ENCODE results near the gene LRIG1.

LRIG1 gene

DNA sequence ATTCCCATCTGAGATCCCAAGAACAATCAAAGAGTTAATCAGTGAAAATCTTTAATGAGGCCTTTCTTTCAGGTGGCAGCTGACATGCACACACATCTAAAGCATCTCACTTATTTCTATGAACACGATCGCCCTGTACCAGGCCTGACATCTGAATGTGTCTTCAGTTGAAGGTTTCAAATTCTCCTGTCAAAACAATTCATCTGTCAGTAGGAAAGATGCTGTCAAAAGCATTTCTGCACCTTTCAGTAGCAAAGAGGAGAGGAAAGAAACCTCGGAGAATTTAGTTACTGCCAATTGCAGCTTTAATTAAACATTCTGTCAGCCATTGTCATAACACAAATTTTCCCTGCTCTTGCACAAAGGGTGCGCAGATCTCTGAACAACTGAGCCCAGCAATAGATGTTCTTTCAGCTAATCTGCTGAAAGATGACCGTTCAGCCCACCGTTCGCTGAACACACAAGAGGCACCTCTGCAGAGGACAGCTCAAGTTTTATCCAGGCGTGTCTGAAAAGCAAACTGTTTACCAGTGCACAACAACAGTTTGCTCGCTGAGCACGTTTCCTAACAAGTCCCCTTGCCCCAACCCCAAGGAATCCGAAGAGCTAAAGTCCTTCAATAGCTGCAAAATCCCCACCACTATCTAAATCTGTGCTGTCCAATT, 34.1 kb downstream of the LRIG1 start:
- H3K36me3 ChIP-seq (ENCODE audit: control insufficient read depth in 4 of 4, insufficient read depth in 4 of 4, low read length in 3 of 4), result no peaks in the 10 kb centered on the region
- peaks cover 0 to 7% (median 7%) of the 10 kb centered on the region in 4 experiments for H3K4me1 ChIP-seq (ENCODE audit: control extremely low read depth in 1 of 4, control insufficient read depth in 4 of 4, insufficient read depth in 4 of 4, low read length in 3 of 4)
- no peak overlapping the region for H3K27ac ChIP-seq (ENCODE audit: insufficient read depth in 1 of 2, low read depth in 1 of 2, low read length in 2 of 2, poor library complexity in 1 of 2, severe bottlenecking in 2 of 2)
- DNase-seq, result no peak
- WGBS (ENCODE audit: insufficient coverage), result 98% methylated on average over 7 of the region's 11 CpGs
- no peaks in the 10 kb centered on the region for H3K9me3 ChIP-seq (ENCODE audit: control extremely low read depth in 1 of 5, control insufficient read depth in 4 of 5, insufficient read depth in 2 of 5, low read depth in 1 of 5, low read length in 4 of 5)
- ChIA-PET CTCF (interaction anchor here (0.8 to 1.5 kb wide), 5 partner anchors 16 to 61 kb away, joined by 3 to 4 read pairs (median 3); no protein-coding TSS in a partner anchor), POLR2A (no interaction called here)
- H3K27me3 ChIP-seq (replicated peaks in 2 of 5; ENCODE audit: control insufficient read depth in 4 of 5, insufficient read depth in 5 of 5, low read length in 4 of 5), result no peaks in the 10 kb centered on the region
- H3K4me3 ChIP-seq (ENCODE audit: control insufficient read depth in 1 of 7, extremely low read depth in 1 of 7, insufficient read depth in 4 of 7, low read depth in 2 of 7, low read length in 6 of 7), result no peak overlapping the region

DNA sequence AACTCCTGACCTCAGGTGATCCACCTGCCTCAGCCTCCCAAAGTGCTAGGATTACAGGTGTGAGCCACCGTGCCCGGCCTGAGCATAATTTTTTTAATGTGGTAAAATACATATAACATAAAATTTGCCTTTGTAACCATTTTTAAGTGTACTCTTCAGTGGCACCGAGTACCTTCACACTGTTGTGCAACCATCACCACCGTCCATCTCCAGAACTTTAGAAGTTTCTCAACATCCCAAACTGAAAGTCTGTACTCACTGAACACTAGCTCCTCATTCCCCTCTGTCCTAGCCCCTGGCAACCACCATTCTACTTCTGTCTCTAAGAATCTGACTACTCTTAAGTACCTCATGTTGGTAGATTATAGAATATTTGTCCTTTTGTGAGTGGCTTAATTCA, 35.2 kb downstream of the LRIG1 start:
- ChIA-PET CTCF (no interaction called here), POLR2A (no interaction called here)
- no peaks in the 10 kb centered on the region for H3K27me3 ChIP-seq (replicated peaks in 2 of 5; ENCODE audit: control insufficient read depth in 4 of 5, insufficient read depth in 5 of 5, low read length in 4 of 5)
- 100% methylated on average over 2 of the region's 4 CpGs for WGBS (ENCODE audit: insufficient coverage)
- no peak overlapping the region for H3K4me3 ChIP-seq (ENCODE audit: control insufficient read depth in 1 of 7, extremely low read depth in 1 of 7, insufficient read depth in 4 of 7, low read depth in 2 of 7, low read length in 6 of 7)
- H3K4me1 ChIP-seq (ENCODE audit: control extremely low read depth in 1 of 4, control insufficient read depth in 4 of 4, insufficient read depth in 4 of 4, low read length in 3 of 4), result peaks cover 0 to 7% (median 2%) of the 10 kb centered on the region in 4 experiments
- no peak overlapping the region for H3K27ac ChIP-seq (ENCODE audit: insufficient read depth in 1 of 2, low read depth in 1 of 2, low read length in 2 of 2, poor library complexity in 1 of 2, severe bottlenecking in 2 of 2)
- no peaks in the 10 kb centered on the region for H3K9me3 ChIP-seq (ENCODE audit: control extremely low read depth in 1 of 5, control insufficient read depth in 4 of 5, insufficient read depth in 2 of 5, low read depth in 1 of 5, low read length in 4 of 5)
- H3K36me3 ChIP-seq (ENCODE audit: control insufficient read depth in 4 of 4, insufficient read depth in 4 of 4, low read length in 3 of 4), result no peaks in the 10 kb centered on the region
- no peak for DNase-seq

DNA sequence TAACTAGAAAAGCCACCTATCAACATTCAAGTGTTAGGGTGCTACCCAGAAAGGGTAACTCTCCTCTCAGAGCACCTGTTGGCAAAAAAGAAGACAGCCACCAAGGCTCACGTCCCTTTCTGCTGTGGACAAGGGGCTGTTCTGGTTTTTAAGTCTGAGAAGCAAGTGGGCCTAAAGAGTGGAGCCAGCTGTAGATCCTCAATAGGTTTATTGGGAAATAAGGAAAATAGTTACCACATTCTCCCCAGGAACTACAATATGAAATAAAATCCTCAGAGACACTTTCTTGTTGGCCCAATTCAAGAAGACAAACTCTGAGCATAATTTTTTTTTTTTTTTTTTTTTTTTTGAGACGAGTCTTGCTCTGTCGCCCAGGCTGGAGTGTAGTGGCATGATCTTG, 35.8 kb downstream of the LRIG1 start:
- WGBS (ENCODE audit: insufficient coverage), result no CpG with 5 or more reads among the region's 3 CpGs
- CTCF ChIA-PET, result no interaction called here
- H3K27me3 ChIP-seq (replicated peaks in 2 of 5; ENCODE audit: control insufficient read depth in 4 of 5, insufficient read depth in 5 of 5, low read length in 4 of 5), result no peaks in the 10 kb centered on the region

DNA sequence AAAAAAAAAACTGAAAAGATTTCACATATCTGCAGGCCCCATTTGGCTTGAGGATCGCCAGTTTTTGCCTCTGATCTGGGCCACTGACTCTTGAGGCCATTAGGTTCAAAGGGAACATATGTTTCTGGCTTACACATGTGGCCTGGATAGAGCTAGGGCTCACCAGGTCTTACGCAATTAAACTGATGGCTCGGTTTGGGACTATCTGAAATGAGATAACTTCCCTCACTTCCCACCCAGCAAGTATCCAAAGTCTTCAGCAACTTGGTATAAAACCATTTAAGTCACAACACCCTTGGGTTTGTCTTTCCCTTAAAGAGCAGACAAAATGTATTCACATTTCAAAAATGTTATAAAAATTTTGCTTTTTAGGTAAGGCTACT, 36.3 kb downstream of the LRIG1 start:
- no peaks in the 10 kb centered on the region for H3K36me3 ChIP-seq (ENCODE audit: control insufficient read depth in 4 of 4, insufficient read depth in 4 of 4, low read length in 3 of 4)
- H3K27ac ChIP-seq (ENCODE audit: insufficient read depth in 1 of 2, low read depth in 1 of 2, low read length in 2 of 2, poor library complexity in 1 of 2, severe bottlenecking in 2 of 2), result no peak overlapping the region
- H3K4me1 ChIP-seq (ENCODE audit: control extremely low read depth in 1 of 4, control insufficient read depth in 4 of 4, insufficient read depth in 4 of 4, low read length in 3 of 4), result peaks cover 0 to 7% (median 2%) of the 10 kb centered on the region in 4 experiments
- ChIA-PET POLR2A (interaction anchor here (0.7 to 1.4 kb wide), 2 partner anchors 9 to 11 kb away, joined by 3 read pairs; no protein-coding TSS in a partner anchor), CTCF (interaction anchor here (0.5 kb wide), 1 partner anchor 681 kb away, joined by 3 read pairs; no protein-coding TSS in a partner anchor)
- 100% methylated on average over 1 of the region's 3 CpGs for WGBS (ENCODE audit: insufficient coverage)
- no peak for DNase-seq
- H3K27me3 ChIP-seq (replicated peaks in 2 of 5; ENCODE audit: control insufficient read depth in 4 of 5, insufficient read depth in 5 of 5, low read length in 4 of 5), result no peaks in the 10 kb centered on the region
- no peaks in the 10 kb centered on the region for H3K9me3 ChIP-seq (ENCODE audit: control extremely low read depth in 1 of 5, control insufficient read depth in 4 of 5, insufficient read depth in 2 of 5, low read depth in 1 of 5, low read length in 4 of 5)
- H3K4me3 ChIP-seq (ENCODE audit: control insufficient read depth in 1 of 7, extremely low read depth in 1 of 7, insufficient read depth in 4 of 7, low read depth in 2 of 7, low read length in 6 of 7), result no peak overlapping the region

More for the DNA sequence above, 35.8 kb downstream of the LRIG1 start:
- Histone ChIP-seq H3K27ac (ENCODE audit: insufficient read depth in 1 of 2, low read depth in 1 of 2, low read length in 2 of 2, poor library complexity in 1 of 2, severe bottlenecking in 2 of 2) (no peak overlapping the region), H3K9me3 (ENCODE audit: control extremely low read depth in 1 of 5, control insufficient read depth in 4 of 5, insufficient read depth in 2 of 5, low read depth in 1 of 5, low read length in 4 of 5) (no peaks in the 10 kb centered on the region), H3K4me1 (ENCODE audit: control extremely low read depth in 1 of 4, control insufficient read depth in 4 of 4, insufficient read depth in 4 of 4, low read length in 3 of 4) (peaks cover 0 to 7% (median 2%) of the 10 kb centered on the region in 4 experiments), H3K36me3 (ENCODE audit: control insufficient read depth in 4 of 4, insufficient read depth in 4 of 4, low read length in 3 of 4) (no peaks in the 10 kb centered on the region), H3K4me3 (ENCODE audit: control insufficient read depth in 1 of 7, extremely low read depth in 1 of 7, insufficient read depth in 4 of 7, low read depth in 2 of 7, low read length in 6 of 7) (no peak overlapping the region)
- POLR2A ChIA-PET, result interaction anchor here (0.7 kb wide), 1 partner anchor 8 kb away, joined by 3 read pairs; no protein-coding TSS in a partner anchor
- DNase-seq, result no peak

- Histone ChIP-seq H3K27me3 (replicated peaks in 2 of 5; ENCODE audit: control insufficient read depth in 4 of 5, insufficient read depth in 5 of 5, low read length in 4 of 5) (no peaks in the 10 kb centered on the region), H3K4me3 (ENCODE audit: control insufficient read depth in 1 of 7, extremely low read depth in 1 of 7, insufficient read depth in 4 of 7, low read depth in 2 of 7, low read length in 6 of 7) (no peak overlapping the region), H3K36me3 (ENCODE audit: control insufficient read depth in 4 of 4, insufficient read depth in 4 of 4, low read length in 3 of 4) (no peaks in the 10 kb centered on the region), H3K27ac (ENCODE audit: insufficient read depth in 1 of 2, low read depth in 1 of 2, low read length in 2 of 2, poor library complexity in 1 of 2, severe bottlenecking in 2 of 2) (no peak overlapping the region), H3K4me1 (ENCODE audit: control extremely low read depth in 1 of 4, control insufficient read depth in 4 of 4, insufficient read depth in 4 of 4, low read length in 3 of 4) (peaks cover 0 to 7% (median 2%) of the 10 kb centered on the region in 4 experiments), H3K9me3 (ENCODE audit: control extremely low read depth in 1 of 5, control insufficient read depth in 4 of 5, insufficient read depth in 2 of 5, low read depth in 1 of 5, low read length in 4 of 5) (no peaks in the 10 kb centered on the region)
- ChIA-PET POLR2A (interaction anchor here (1.4 kb wide), 1 partner anchor 10 kb away, joined by 3 read pairs; no protein-coding TSS in a partner anchor), CTCF (interaction anchor here (0.5 to 1.4 kb wide), 4 partner anchors 9 to 680 kb away, joined by 3 to 4 read pairs (median 3); no protein-coding TSS in a partner anchor)
- 83% methylated on average over 6 of the region's 9 CpGs for WGBS (ENCODE audit: insufficient coverage)
- no peak for DNase-seq
These were observed 36.9 kb downstream of the LRIG1 start for GRCh38 chr3:66463730-66464511.

- CTCF ChIA-PET, result interaction anchor here (0.5 to 3.6 kb wide), 5 partner anchors 8 to 79 kb away, joined by 3 to 17 read pairs (median 3); no protein-coding TSS in a partner anchor
These were observed 37.7 kb downstream of the LRIG1 start for GRCh38 chr3:66463054-66463631.

More at GRCh38 chr3:66463054-66463631, 37.7 kb downstream of the LRIG1 start:
- no peak for DNase-seq
- H3K9me3 ChIP-seq (ENCODE audit: control extremely low read depth in 1 of 5, control insufficient read depth in 4 of 5, insufficient read depth in 2 of 5, low read depth in 1 of 5, low read length in 4 of 5), result no peaks in the 10 kb centered on the region
- H3K27ac ChIP-seq (ENCODE audit: insufficient read depth in 1 of 2, low read depth in 1 of 2, low read length in 2 of 2, poor library complexity in 1 of 2, severe bottlenecking in 2 of 2), result no peak overlapping the region
- no peaks in the 10 kb centered on the region for H3K36me3 ChIP-seq (ENCODE audit: control insufficient read depth in 4 of 4, insufficient read depth in 4 of 4, low read length in 3 of 4)
- 94% methylated on average over 7 of the region's 7 CpGs for WGBS (ENCODE audit: insufficient coverage)
- POLR2A ChIA-PET, result interaction anchor here (1.4 kb wide), 1 partner anchor 9 kb away, joined by 3 read pairs; no protein-coding TSS in a partner anchor
- H3K4me3 ChIP-seq (ENCODE audit: control insufficient read depth in 1 of 7, extremely low read depth in 1 of 7, insufficient read depth in 4 of 7, low read depth in 2 of 7, low read length in 6 of 7), result no peak overlapping the region
- H3K27me3 ChIP-seq (replicated peaks in 2 of 5; ENCODE audit: control insufficient read depth in 4 of 5, insufficient read depth in 5 of 5, low read length in 4 of 5), result no peaks in the 10 kb centered on the region
- H3K4me1 ChIP-seq (ENCODE audit: control extremely low read depth in 1 of 4, control insufficient read depth in 4 of 4, insufficient read depth in 4 of 4, low read length in 3 of 4), result peaks cover 0 to 7% (median 2%) of the 10 kb centered on the region in 4 experiments
